NCI-H82 (cell line): ENCODE data around the gene TMEM119.
"Not testable (repeated sequence)": the region's sequence is repeated elsewhere in the genome, so short reads cannot be mapped to it uniquely, and the experiment has no call there.

Source experiments
- DNase-seq: peaks from one replicate; lab custom pipeline; 2025; lab: John Stamatoyannopoulos, UW

Gene TMEM119

DNA sequence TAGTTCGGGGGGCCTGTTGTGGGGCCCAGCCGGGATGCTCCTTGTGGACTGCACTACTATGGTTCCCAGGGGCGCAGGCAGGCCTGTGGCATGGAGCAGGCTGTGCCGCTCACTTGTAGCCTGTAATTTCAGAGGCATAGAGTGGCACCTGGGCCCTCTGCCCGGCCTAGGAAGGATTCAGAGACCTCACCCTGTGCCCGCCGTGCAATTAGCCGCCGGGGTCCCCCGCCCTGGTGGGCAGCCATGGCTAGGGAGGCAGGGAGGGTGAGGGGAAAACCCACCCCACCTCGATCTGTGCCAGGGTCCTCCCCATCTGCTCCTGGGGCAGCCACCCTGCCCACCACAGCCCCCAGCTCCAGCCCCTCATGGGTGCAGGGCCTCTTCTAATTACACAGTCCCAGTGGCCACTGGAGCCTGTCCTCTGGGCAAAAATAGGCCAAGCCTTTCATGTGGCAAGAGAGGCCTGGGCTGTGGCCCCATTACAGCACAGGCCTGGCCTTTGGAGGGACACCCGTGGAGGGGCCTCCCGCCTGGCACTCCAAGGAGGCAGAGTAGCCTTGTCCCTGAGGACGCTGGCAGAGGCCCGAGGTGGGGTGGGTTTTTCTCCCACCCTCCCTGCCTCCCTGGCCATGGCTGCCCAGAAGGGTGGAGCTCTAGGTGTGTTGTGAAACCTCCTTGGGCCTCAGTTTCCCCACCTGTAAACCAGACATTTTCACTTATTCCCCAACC is 5.3 kb upstream of the TMEM119 start:
- DNase-seq = no peak

DNA sequence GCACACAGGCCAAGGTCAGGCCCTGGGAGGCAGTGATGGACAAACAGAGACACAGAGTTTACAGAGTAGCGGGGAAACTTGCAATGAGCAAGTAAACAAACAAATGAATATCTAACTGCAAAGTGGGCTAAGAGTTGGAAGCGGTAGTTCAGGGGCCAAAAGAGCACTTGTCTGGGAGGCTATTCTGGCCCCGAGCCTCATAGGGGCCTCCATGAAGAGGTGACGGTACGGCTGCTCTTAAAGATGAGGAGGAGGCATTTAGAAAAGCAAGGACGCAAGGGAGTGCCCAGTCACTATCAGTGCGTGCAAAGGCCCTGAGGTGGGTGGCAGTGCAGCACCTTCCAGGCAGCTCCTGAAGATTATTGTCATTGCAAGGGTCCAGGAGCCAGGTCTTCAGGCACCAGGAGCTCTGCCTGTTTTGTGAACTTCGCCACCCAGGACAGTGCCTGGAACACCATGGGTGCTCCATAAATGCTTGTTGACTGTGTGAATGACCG is 4.4 kb upstream of the TMEM119 start:
- no peak for DNase-seq

DNA sequence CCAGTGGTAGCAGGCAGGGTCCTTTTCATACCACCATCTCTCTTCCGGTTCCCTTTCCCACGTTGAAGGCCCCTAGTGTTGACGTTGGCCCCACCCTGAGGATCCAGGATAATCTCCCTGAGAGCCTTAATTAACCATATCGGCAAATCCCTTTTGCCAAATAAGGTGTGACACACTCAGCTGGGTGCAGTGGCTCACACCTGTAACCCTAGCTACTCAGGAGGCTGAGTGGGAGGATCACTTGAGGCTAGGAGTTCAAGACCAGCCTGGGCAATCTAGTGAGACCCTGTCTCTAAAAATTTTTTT is 2.8 kb upstream of the TMEM119 start:
- peak; percentile 93 for DNase-seq

DNA sequence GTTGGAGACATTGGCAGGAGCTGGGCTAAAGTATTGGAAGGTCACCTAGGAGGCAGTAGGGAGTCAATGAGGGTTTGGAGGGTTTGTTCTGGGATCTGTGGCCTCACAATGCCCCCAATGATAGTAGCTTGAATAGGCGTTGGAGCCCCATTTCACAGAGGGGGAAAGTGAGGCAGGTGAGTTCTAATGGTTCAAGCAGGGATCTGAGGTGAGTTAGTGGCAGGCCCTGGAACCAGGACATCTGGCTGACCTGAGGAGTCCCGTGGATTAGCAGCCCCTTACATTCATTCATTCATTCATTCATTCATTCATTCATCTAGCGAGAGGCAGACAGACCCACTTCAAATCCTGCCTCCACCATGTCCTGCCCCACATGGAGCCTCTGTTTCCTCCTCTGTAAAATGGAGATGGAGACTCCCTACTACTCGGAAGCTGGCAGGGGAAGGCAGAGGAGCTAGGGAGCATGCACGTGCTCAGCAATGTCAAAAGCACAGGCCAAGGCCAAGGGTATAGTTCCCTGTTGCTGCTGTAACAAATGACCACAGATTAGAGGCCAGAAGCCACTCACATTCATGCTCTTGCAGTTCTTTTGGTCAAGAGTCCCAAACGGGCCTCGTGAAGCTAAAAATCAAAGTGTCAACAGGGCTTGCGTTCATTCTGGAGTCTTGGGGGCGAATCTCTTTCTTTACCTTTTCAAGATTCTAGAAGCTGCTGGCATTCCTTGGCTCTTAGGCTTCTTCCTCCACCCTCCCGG is 2.2 kb upstream of the TMEM119 start:
- DNase-seq = no peak

DNA sequence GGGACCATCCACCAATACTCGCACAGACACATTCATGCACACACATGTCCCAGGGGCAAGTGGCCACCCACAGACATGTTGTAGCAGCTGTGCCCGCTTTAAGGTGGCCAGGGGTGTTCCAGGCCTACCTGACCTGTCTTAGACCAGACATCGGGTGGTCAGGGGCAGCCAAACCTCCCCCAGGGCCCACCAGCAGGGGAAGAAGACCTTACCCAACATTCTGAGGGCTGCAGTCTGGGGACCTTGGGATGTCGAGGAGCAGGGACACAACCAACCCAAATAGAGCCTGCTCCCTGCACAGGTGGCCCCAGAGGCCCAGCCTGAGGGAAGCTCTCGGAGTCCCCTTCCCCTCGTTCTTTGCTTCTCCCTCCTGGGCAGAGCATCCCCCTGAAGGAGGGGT is 1.7 kb upstream of the TMEM119 start:
- no peak for DNase-seq

DNA sequence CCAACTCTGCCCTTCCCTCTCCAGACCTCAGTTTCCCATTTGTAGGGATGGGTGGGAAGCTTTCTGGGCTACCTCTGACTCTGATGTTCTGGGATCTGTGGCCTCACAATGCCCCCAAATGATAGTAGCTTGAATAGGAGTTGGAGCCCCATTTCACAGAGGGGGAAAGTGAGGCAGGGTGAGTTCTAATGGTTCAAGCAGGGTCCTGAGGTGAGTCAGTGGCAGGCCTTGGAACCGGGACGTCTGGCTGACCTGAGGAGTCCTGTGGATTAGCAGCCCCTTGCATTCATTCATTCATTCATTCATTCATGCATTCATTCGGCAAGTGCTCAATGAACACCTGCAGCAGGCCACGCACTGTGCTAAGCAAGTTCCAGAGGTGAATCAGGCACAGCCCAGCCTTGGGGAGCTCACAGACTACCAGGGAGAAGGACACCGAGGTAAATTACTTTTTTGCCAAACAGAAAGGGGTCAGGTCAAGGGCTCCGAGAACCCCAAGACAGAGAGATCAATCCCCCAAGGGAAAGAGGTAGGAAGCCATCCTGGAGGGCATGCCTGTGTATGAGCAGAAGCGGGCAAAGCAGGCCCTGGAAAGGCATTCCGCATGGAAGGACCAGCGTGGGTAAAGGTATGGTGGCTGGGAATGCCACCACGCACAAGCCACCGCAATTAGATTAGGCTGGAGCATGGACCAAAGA is 818 bp upstream of the TMEM119 start:
- DNase-seq = no peak

DNA sequence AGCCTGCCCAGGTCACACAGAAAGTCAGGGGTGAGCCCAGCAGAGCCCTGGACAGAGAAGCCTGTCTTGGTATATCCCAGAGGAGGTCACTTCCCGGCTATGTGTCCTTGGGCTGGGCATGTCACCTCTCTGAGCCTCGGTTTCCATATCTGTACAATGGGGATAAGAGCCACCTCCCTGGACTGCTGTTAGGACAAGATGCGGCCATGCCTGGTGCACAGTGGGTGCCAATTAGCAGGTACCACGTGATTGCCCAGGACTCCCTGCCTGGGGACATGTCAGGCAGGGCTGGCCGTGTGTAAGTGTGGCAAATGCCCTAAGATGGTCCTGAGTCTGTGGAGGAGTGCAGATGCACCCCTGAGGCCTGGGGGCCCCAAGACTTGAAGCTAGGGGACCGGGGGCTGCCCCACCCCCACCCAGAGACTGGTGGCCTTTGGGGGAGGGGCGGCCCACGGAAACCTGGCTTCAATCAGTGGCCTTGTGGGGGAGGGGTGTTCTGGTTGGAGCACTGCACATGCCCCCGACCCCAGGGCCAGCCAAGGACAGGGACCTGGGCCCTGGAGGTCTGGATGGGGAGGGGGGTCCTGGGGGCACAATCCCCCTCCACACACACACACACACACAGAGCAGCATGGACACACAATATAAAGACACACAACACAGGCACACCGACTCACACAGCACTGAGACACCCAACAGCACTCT is 878 bp downstream of the TMEM119 start:
- DNase-seq = no peak

DNA sequence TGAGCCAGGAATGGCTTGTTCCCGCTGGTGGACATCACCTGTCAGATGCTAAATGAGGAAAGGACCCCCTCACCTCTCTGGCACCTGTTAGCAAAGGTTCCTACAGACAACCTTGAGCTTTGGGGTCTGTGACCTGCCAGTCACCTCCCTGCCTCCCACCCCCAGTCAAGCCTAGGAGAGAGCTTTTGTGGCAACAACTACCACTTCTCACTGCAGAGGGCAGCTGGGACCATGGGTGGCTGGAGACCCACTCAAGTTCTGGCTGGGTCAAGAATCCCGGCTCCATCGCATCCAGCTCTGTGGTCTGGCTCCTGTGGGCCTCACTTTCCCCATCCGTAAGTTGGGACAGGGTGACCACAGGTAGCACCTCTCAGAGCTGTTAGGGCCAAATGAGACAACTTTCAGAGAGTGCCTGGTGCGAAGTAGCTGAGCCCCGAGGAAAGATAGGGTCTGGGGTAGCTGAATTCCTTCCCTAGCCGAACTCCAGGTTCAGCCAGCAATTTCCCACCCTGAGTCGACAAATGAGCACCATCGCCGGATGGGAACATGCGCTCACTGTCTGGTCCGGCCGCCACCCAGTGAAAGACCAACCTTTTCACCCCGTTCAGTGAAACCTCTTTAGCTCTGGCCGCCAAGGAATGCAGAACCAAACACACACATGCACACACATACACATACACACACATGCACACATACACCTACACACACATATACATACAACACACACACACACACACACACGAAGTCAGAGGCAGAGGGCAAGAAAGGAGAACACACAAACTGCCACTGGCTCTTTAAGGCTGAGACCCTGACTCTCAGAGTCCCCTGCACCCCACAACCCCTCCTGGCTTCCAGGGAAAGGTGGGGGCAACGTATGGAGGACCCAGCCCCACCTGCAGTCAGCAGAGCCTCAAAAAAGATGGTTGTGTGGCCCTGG is 1.9 kb downstream of the TMEM119 start:
- no peak for DNase-seq

DNA sequence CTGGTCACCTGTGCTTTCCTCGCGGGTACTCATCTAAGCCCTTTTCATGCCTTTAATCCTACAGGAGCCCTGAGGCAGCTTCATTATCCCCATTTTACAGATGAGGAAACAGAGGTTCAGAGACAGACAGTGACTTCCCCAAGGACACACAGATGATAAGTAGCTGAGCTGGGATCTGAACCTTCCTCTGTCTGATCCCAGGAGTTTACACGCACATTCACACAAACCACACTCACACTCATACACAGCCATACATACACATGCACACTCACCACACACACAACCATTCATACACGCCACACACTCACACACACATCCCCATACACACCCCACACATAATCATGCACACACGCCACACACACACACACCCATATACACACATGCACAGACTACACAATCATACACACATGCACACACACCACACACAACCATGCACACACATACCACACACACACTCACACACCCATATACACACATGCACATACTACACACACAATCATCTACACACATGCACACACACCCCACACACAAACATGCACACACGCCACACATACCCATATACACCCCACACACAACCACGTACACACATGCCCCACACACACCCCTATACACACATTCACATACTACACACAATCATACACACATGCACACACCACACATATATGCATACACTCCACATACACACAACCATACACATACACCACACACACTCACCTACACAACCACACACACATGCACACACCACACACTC is 2.7 kb downstream of the TMEM119 start:
- no peak for DNase-seq

DNA sequence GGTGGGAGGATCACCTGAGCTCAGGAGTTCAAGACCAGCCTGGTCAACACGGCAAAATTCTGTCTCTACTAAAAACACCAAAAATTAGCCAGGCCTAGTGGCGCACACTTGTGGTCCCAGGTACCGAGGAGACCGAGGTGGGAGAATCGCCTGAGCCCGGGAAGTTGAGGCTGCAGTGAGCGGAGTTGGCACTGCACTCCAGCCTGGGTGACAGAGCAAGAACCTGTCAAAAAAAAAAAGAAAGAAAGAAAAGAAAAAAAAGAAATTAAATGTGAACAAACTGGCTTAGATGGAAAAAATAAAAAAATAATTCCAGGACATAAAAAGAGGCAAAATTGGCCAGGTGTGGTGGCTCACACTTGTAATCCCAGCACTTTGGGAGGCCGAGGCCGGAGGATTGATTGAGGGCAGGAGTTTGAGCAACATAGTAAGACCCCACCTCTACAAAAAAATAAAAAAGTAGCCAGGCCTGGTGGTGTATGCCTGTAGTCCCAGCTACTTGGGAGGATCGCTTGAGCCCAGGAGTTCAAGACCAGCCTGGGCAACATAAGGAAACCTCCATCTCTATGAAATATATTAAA is 3.5 kb downstream of the TMEM119 start:
- DNase-seq = no peak

DNA sequence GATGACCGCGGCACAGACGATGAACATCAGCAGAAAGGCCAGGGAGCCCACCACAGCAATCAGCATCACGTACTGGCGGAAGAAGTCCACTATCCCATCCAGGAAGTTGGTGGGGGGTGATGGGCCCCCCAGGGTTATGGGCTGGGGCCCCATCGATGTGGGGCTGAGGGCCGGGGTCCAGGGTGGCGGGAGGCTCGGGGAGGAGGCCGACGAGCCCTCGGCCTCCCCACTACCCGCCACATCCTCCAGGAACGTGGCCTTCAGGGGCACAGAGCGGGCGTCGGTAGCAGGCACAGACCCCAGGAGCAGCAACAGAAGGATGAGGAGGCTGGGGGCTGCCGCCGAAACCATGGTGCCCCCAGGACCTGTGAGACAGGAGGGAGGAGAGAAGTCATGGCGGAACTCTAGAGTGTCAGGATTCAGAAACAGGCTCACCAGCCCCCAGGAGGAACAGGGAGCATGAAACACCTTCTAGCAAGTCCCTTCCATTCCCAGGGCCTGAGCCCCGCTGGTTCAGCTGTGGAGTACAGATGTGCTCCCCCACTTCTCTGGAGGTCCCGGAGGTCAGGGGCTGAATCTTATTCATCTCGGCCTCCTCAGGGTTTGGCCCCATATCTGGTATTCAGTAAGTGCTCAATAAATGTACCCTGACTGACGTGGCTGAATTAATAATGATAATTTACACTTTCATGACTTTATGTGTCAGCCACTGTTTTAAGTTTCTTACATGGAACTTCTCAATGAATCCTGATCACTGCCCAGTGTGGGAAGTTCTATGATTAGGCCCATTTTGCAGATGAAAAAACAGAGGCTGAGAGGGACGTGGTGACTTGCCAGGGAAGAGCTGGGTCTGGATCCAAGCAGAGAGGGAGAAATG is 5.6 kb downstream of the TMEM119 start:
- DNase-seq = no peak

DNA sequence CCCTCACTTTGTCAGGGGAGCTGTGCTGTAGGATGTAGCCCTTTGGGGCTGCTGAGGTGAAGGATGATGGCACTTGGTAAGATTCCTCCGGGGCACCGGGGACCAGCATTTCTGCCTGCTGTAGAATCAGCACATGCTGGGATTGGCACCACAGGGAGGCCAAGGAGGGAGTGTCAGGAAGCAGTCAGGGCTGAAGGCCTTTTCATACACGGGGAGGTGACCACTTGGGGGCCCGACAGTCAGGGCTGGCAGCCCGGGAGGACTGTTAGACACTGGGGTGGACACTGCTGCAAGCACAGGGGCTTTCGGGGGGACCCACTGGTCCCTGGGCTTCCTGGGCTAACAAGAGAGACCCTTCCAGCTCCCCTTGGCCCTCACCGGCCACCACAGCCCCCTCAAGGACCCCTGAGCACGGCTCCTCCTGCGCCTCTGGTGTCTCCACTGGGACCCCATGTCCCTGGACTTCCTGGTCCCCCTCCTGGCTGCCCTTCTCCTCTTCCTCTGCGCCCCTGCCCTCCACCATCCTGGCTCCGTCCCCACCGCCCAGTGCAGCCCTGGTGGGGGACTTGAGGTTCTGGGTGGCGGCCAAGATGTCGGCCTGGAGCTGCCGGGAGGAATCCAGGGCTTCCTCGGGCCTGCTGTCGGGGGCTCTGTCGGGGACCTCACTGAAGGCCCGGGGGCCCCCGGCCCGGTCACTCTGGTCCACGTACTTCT is 6.5 kb downstream of the TMEM119 start:
- DNase-seq = no peak

DNA sequence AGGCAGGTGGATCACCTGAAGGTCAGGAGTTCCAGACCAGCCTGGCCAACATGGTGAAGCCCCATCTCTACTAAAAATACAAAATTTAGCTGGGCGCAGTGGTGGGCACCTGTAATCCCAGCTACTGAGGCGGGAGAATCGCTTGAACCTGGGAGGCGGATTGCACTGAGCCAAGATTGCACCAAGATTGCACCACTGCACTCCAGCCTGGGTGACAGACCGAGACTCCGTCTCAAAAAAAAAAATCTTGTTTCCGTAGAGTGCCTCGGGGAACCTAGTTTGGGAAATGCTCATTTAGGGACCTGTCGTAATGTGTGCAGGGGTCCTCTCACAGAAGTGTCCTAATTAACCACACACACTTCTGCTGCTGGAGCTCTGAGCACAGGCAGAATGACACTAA is 7.4 kb downstream of the TMEM119 start:
- DNase-seq = not testable (repeated sequence)

DNA sequence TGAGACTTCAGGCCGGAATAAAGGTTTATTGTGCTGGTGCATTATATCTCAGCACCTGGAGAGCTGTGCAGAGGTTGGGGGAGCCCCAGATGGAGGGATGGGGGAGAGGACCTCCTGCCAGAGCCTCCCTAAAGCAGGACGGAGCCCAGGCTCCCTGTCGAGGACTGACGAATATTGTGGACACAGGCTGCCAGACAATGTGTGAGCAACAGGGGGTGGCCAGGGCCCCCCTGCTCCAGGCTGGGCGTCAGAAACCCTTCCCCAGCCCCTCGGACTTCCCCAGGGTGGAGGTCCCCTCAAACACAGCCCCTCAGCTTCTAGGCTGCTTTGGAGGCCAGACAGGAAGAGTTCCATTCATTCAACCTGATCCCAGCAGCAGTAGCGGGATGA is 8.0 kb downstream of the TMEM119 start:
- DNase-seq = no peak

DNA sequence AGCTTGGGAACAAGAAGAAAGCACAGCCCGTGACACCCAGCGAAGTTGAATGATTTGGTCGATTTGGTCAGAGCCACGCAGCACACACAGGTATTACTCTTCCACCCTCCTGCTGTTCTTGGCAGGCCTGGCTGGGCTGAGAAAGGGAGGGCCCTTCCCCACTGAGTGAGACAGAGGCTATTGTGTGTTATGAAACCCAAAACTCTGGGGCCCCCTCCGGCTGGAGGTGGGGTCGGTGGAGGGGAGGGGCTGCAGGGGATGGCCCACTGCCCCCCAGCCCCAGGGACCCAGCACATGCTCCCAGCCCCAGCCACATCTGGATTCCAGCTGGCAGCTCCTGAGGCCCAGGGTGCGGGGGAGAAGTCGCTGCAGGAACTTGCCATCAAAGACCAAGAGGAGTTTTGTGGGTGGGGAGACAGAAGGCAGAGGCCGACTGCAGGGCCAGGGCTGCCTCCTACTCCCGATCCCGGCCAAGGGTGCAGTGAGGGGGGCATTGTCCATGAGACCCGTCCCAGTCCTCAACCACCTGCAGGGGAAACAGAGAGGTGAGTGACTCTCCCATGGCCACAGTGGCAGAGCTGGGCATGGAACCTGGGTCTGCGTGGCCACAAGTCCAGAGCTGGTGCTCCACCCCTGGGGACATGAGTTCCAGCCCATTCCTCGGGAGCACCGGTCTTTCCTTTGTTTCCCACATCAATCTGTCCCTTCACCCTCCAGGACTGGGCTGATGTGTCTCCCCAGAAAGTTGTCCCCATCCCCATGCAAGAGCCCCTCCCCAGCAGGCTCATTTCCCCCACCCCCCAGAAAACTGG is 8.7 kb downstream of the TMEM119 start:
- DNase-seq = no peak

DNA sequence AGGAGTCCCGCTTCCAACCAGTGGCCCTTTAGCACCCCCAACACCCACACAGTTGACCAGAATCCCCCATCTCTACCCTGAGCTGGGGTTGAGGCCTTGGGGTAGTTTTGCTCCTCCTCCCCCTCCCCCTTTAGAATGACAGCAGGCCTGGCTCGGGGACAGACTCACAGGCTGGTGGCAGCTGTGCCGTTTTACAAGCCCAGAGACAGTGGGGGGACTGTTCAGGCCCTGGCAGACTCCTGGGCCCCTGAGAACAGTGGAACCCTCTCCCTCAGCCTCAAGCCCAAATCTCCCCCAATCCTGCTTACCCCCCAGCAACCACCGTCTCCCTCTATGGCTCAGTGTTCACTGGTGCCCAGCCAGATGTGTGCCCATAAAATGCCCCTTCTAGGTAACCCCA is 10.1 kb downstream of the TMEM119 start:
- DNase-seq = peak; percentile 58

DNA sequence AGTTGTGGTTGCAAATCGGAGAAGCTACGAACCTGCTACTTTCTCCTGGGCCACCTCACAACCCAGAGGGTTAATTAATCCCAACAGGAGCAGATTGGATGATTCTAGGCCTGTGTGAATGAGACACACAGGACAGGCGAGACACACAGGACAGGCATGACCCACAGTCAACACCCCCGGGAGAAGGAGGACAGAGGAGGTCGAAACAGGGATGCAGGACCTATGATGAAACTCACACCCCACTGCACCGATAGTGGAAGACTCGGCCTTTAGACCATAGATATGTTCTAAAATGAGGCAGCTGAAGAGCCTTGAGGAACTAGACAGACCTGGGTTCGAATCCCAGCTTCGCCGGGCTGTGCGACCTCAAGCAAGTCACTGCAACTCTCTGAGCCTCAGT is 11.6 kb downstream of the TMEM119 start:
- no peak for DNase-seq

DNA sequence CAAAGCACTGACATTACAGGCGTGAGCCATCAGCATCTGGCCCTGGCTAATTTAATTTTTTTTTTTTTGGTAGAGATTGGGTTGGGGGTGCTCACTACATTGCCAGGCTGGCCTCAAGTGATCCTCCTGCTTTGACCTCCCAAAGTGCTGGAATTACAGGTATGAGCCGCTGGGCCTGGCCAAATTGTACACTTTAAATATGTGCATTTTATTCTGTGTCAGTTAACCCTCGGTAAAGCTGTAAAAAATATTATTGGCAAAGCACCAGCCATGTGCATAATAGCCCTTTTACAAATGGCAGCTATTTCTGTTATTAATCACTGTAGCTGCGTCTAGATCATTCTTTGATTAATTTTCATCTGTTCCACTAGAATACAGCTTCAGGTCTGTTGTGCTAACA is 12.0 kb downstream of the TMEM119 start:
- DNase-seq = no peak
